Stimulated activated CD8-positive, alpha-beta memory T cell treated with anti-CD3 and anti-CD28 coated beads, Interleukin-2, amount 100 ng/mL, for 1 hour (primary cell): ENCODE measurements around the gene GPC4.

Experiments
- DNase-seq, 2 donors: peaks; one replicate each; pipeline ENCODE4 v3.0.0-alpha.2; 2020; ENCODE audit warnings: low read depth in 2 of 2

GPC4 gene

DNA sequence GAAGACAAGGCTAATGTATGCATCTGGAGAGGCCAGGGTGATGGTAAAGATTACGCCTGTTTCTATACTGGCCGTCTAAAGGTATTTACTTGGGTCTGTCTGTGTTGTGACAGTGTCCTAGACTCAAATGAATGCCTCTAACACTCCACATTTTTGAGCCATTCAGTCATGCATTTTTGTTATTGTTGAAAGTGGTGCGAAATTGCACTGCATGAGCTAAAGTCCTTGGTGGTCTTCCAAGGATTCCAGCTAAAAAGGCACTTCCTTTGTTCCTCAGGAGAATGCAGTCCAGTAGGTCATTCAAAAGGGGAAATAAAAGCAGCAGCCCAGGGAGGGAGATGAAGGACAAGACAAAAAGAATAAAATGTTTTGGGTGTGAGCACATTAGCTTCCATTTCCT is 3.0 kb downstream of the GPC4 start:
- no peak for DNase-seq

DNA sequence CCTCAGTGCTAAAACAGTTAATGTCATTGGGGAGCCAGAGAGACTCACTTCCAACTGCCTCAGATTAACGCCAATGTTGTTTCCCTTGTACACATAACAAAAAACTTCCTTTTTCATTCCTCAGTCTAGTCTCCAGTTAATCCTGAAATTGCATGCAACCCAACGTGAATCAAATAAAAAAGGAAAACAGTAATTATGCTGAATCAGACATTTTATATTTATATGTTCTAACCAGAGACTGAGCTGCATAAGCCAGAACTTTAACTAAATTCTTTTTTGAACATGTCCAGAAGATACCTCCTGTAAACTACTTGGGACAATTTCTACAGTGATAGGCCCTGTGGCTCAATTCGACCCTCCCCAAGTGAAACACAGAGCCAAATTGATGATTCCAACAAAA is 4.7 kb downstream of the GPC4 start:
- DNase-seq, result no peak

- no peak for DNase-seq
Observed at GRCh38 chrX:133405498-133406185, 9.6 kb downstream of the GPC4 start.

DNA sequence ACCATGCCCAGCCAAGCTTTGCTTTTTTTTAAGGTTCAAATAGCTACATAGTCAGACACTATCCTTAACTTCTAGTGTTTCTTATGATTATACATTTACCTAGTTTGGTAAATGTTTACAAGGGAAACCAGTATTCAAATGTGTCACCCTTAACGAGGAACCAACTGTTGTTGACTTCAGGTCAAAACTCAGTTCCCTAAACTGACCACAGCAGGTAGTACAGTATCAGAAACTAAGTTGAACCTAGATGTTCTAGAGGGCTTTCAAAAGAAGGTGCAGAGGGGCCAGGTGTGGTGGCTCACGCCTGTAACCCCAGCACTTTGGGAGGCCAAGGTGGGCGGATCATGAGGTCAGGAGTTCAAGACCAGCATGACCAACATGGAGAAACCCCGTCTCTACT is 11.3 kb downstream of the GPC4 start:
- DNase-seq, result no peak

DNA sequence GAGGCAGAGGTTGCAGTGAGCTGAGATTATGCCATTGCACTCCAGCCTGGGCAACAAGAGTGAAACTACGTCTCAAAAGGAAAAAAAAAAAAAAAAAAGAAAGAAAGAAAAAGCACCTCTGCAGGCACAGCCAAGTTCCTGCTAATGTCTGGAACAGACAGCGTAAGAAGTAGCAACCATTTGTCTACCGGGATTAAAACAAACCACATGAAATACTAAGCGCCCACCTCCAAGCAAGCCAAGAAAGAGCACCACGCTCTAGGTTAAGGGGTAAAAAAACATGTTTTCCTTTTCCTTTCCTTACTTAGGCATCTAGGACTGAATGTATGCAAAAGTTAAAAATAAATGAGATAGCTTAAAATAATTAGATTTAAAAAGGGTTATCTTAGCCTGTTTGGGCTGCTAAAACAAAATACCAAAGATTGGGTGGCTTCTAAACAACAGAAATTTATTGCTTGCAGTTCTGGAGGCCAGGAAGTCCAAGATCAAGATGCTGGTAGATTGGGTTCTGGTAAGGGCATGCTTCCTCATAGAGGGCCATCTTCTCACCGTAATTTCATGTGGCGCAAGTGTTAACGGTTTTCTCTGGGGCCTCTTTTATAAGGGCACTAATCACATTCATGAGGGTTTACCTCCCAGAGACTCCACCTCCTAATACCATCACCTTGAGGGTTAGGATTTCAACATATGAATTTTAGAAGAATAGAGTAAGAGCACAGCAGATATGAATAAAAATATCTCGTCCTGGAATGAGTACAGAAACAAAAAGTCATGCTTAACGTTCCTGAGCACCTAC is 12.3 kb downstream of the GPC4 start:
- no peak for DNase-seq

GRCh38 chrX:133402042-133402453 is 13.2 kb downstream of the GPC4 start:
- DNase-seq, result no peak

DNA sequence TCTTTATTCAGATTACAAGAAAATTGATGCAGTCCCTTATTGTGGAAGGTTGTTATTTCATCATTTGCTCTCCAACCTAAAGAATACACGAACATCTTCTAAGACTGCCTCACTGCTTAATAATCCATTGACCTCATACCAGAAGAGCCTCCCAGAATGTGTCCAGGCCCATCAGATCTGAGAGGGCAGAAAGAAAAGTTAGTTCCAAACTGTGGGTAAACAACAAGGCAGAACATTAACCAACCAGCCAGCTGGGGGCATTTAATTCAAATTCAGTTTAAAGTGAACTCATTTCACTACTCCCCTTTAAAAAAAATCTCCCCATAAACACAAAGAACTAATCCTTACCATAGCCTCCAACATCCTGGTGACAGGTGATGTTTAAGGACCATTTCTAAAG is 13.8 kb downstream of the GPC4 start:
- no peak for DNase-seq

DNA sequence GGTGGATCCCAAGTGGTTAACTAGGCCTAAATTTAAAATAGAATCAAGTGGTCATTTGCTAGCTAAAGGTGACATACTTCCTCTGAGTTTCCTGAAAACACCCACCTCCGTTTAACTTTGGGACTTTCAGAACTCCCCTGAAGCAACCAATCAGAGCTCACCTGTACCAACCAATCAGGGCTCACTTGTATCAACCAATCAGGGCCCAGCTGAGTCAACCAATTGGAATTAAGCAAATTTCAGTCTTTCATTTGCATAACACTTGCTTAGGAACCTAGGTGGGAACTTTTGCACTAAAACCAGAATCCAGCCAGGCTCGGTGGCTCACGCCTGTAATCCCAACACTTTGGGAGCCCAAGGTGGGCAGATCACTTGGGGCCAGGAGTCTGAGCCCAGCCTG is 15.9 kb downstream of the GPC4 start:
- no peak for DNase-seq

DNA sequence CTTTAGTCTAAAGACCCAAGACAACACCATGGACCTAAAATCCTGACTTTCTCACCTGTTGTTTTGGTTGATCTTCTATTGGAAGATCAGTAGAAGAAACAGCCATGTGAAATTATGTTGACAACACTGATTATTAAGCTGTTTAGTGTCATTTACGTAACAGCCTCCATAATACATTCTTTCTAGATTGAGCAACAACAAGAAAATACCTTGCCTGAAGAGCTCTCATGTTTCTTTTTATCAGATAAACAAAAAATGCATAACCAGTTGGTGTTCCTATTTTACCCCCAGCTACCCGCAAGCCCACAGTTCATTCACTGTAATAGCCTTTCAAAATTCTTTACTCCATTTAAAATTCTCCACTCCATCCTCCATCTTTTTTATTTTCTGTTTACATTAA is 20.5 kb downstream of the GPC4 start:
- DNase-seq, result no peak

DNA sequence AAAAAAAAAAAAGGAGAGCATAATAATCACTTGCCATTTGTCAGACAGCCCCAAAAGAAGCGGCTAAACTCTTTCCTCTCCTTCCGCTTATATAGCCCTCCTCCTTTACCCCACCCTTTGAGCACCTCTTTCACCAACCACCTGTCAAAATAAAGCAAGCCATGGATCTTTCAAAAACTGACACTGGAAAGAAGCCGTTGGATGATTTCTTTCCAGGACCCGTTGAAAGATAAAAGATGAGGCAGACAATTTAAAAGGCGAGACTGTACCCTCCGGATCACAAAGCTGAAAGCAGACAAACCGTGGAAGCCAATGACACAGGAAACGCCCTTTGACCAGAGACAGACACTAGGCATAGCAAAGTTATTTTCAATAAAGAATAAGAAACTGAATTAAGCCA is 22.6 kb downstream of the GPC4 start:
- no peak for DNase-seq

DNA sequence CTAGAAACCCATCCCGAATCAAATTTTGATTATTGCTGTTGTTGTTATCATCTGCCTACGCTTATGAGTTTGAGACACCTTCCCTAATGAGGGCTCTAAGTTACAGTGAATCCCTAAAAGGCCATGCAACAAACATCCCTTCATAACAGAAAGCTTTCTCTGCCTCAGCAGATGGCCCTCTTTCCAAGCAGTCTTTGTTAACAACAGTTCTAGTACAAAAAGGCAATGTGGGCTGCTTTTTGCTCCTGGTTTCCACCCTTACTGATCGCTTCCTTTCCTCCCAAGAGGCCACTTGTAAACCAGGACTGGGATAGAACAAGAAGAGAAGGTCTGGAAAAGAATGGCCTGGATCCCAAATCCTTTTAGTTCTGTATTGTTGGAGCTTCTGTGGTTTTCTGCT is 24.2 kb downstream of the GPC4 start:
- DNase-seq, result no peak

GRCh38 chrX:133390676-133391075 is 24.6 kb downstream of the GPC4 start:
- DNase-seq, result no peak

DNA sequence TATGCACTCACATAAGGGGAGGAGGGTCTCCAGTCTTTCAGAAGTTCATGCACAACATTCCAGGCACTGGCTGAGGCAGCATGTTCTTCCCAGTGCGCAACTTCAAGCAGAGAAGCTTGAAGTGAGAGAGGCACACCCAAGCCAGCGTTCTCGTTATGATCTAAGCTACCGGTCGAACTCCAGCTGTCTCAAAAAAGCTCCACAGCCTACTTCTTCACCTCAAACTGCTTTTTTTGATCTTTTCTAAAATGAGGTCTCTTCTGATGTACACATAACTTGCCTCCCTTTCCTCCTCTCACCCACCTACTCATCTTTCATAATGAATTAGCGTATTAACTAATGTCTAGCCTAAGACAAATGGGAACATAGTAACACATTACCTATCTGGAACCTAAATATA is 25.3 kb downstream of the GPC4 start:
- DNase-seq, result no peak

GRCh38 chrX:133384454-133384853 is 30.8 kb downstream of the GPC4 start:
- no peak for DNase-seq

GRCh38 chrX:133380711-133381619 is 34.3 kb downstream of the GPC4 start:
- DNase-seq, result no peak

- no peak for DNase-seq
Observed at GRCh38 chrX:133376422-133376821, 38.9 kb downstream of the GPC4 start.

DNA sequence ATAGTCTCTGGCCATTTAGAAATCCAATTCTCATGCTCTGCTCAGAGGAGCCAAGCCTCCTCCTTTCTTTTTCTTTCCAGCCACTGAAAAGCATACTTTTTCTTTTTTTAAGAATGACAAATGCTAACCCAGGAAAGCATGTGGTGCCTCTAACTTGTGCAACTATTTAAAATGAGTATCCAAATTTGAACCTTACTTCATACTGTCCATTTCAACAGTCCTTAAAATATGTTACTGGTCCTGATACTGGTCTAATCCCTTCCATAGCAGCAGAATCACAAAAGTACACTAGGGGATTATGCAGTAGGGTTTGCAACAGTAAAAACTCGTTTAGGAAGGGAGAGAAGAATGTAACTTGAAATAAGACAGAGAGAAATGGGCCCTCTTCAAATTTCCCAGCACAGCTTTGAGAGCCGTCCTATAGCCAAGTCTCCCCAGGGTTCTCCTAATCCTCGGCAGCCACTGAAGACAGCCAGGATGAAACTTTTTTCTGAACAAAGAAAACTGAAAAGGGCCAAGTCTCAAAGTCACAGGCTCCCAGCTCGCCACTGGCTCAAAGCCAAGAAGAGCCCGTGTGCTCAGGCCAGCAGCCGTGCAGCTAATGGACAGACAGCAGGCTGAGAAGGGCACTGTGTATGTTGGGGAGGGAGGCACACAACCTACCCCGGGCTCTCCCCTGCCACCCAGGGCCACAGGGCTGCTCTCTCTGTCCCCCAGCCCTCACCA is 39.5 kb downstream of the GPC4 start:
- no peak for DNase-seq

DNA sequence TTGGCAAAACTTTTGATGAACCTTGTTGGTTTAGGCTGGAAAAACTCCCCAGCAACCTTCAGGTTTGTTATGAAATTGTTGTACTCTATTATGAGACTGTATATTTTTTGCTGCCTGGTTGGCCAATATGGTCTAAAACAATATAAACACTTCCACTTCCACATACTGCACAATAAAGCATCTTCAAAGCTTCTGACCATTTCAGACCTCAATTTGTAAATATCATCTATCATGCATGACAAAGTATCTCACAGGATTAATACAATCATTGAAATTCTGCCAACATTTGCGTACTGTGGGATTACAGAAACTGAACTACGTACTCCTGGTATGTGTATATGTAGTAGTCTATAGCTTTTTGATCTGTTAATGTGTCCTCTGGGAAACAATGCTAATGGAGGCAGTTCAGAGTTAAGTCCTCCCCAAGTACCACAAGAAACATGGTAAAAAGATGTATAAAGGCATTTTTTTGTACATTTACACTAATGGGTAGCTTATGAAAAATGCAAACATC is 40.4 kb downstream of the GPC4 start:
- DNase-seq, result no peak

DNA sequence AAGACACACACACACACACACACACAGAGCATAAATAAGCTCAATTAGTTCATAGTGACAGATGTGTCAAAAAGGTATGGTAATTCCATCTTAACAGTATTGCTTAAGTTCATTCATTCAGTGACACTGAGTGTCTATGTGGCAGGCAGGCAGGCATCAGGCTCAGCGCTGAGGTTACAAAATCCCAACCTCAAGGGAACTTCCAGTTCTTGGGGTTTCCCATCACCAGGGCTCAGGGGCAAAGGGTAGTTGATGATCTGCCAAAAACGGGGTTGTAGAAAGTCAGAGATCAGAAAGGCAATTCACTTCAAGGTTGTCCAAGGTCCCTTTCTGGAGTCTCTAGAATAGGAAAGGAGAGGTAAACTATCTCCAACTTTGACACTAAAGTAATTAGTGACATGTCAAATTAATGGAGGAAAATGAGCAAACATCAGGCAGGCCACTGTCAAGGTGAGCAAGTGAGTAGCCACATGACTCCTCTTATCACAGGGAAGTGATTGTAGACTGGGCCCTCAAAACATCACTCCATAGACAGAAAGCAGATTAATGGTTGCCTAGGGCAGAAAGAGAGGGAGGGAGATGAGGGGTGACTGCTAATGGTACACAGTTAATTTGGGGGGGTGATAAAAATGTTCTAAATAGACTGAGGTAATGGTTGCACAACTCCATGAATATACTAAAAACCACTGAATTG is 41.8 kb downstream of the GPC4 start:
- no peak for DNase-seq

- DNase-seq, result no peak
Observed at GRCh38 chrX:133370696-133371275, 44.5 kb downstream of the GPC4 start.

DNA sequence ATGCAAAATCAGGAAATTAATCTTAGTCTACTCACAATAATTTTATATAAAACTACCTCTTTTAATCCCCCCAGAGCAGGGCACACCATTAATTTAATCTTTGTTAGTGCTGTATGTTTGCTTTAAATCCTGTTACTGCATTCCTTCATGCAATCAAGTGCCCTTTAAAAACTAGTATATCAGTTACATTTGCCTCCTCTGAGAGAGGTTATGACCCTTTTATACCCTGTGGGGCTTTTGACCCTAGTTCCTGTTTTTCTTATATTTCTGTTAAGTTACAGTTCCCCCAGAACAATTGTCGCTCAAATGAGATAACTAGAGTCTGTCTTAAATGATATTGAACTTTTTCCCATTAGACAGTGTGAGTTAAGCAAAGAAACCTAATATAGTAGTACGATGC is 46.2 kb downstream of the GPC4 start:
- DNase-seq, result no peak
